K562 (cell line): ENCODE measurements around the gene SIM2.

Experiments used
- CBX8 ChIP-seq: fragments of 200-600 bp; sonication (generic); IDR thresholded peaks from 2 replicates; pipeline ENCODE4 v1.6.1; 2012; ENCODE audit warnings: borderline replicate concordance, mixed run types, low read depth, mild to moderate bottlenecking, moderate library complexity, mixed read lengths, low read length, control low read depth, inconsistent platforms; ENCODE audit not compliant: poor library complexity, severe bottlenecking; ENCODE audit errors: extremely low read depth
- HDAC6 ChIP-seq: IDR thresholded peaks from 2 replicates; pipeline ENCODE4 v1.6.1; 2012; ENCODE audit warnings: low read depth, mild to moderate bottlenecking, control low read depth, inconsistent platforms, low read length, moderate library complexity
- POLR2AphosphoS5 ChIP-seq: IDR thresholded peaks from 2 replicates; pipeline ENCODE4 v1.6.1; 2011; ENCODE audit warnings: mild to moderate bottlenecking, low read depth, low read length, moderate library complexity; ENCODE audit not compliant: control insufficient read depth, insufficient read depth
- TEAD2 ChIP-seq: fragments of 450-650 bp; IDR thresholded peaks from 2 replicates; pipeline ENCODE4 v1.6.1; 2016; ENCODE audit warnings: missing genetic modification characterization, control low read depth, missing compliant biosample characterization
- ZNF175 ChIP-seq: fragments of 200-800 bp; sonication (Bioruptor generic); IDR thresholded peaks from 2 replicates; pipeline ENCODE4 v1.6.1; 2016; ENCODE audit warnings: low read depth, mild to moderate bottlenecking, missing genetic modification characterization, missing compliant biosample characterization

GRCh38 chr21:36672737-36673136, 26.2 kb upstream of the SIM2 start:
- no peak for TF ChIP-seq POLR2AphosphoS5
- no peak for TF ChIP-seq ZNF175
- TF ChIP-seq HDAC6: no peak
- no peak for TF ChIP-seq CBX8
- no peak for TF ChIP-seq TEAD2 (tag)
